GM20000 (cell line): Measurements from ENCODE around the gene FGF12.
A peak's percentile ranks its signal among the peaks of the same experiment; 100 is the strongest.

Experiments used
- DNase-seq: peaks from one replicate; pipeline ENCODE4 v3.0.0; 2012; ENCODE audit warnings: low spot score
- TF ChIP-seq, protein P1 (sequence below): IDR thresholded peaks from 2 replicates; pipeline ENCODE4 v1.5.1; 2012; ENCODE audit warnings: mild to moderate bottlenecking, control low read depth; ENCODE audit errors: extremely low read depth, missing control alignments

Gene FGF12

DNA sequence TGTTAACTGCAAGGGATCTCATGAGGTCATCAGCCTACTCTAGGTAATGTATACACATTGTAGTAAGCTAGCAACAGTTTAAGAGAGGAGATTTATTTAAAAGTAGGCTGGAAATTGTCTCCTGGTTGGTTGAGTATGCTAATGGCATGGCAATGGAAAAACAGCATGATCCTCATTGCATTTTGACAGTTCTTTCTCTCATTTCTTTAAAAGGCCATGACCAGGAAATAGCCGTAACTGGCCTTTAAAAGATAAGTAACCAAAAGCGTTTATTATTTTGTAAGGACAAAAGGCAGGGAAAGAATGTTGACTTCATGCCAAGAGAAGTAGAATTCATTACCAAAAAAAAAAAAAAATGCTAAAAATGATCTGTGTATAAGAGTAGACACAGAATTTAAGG, 310.3 kb downstream of the FGF12 start:
- no peak for DNase-seq
- TF ChIP-seq, protein P1, sequence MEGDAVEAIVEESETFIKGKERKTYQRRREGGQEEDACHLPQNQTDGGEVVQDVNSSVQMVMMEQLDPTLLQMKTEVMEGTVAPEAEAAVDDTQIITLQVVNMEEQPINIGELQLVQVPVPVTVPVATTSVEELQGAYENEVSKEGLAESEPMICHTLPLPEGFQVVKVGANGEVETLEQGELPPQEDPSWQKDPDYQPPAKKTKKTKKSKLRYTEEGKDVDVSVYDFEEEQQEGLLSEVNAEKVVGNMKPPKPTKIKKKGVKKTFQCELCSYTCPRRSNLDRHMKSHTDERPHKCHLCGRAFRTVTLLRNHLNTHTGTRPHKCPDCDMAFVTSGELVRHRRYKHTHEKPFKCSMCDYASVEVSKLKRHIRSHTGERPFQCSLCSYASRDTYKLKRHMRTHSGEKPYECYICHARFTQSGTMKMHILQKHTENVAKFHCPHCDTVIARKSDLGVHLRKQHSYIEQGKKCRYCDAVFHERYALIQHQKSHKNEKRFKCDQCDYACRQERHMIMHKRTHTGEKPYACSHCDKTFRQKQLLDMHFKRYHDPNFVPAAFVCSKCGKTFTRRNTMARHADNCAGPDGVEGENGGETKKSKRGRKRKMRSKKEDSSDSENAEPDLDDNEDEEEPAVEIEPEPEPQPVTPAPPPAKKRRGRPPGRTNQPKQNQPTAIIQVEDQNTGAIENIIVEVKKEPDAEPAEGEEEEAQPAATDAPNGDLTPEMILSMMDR, result no peak

DNA sequence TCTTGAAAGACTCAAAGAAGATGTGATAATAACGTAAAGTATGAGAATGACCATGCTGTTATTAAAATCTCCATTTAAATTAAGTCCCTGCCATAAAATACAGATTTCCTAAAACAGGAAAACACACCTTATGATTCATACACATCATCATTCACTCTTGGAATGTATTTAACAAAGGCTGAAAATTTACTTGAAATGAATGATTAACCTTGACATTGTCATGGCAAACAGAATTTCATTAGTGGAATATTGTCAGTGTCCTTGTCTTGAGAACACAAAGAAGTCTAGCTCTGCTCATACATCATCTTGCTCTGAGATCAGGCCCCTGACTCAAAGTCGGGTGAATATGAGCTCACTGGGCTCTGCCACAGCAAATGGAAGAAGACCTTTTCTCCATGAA, 313.9 kb downstream of the FGF12 start:
- DNase-seq, result no peak
- TF ChIP-seq, protein P1, result no peak

DNA sequence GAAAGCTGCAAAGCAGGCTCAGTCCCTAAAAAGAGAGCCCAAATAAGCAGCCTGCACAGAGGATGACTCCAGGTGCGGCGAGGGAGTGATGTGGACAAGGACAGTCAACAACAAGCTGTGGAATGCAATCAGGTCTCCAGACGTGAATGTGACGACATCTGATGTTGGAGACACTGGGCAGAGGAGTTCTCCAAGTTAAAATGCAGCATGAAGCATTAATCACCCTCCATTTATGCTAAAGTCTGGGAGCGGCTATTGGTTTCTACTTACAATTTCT, 316.7 kb downstream of the FGF12 start:
- TF ChIP-seq, protein P1, result no peak
- no peak for DNase-seq

DNA sequence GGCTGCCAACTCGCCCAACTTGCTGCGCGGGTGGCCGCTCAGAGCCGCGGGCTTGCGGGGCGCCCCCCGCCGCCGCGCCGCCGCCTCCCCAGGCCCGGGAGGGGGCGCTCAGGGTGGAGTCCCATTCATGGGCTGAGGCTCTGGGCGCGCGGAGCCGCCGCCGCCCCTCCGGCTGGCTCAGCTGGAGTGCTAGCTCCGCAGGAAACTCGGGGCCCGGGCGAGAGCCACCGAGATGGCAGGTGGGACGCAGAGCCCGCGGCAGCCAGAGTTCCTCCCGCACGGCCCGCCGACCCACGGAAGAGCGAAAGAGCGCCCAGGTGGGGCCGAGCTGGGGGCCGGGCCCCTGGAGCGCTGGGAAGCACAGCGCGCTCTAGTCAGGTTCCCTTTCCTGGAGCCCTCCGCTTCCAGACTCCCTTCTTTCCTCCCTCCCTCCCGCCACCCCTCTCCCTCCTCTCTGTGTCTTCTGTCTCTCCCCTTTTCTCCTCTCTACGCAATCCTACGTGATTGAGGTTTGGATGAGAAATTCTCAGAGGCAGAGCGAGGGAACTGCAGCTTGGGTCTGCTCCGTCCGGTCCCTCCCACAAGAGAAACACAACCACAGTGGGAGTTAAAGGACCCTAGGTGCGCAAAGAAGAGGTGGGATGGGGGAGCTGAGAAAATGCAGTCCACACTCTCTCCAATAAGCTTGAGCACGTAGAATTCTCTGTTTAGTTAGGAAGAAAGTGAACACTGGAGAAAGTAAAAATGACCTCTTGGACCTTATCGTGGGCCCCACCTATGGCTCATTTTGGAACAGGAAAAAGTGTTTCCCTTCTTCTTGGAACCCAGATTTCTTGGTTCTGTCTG, 317.3 kb downstream of the FGF12 start:
- peak; percentile 25 for DNase-seq

DNA sequence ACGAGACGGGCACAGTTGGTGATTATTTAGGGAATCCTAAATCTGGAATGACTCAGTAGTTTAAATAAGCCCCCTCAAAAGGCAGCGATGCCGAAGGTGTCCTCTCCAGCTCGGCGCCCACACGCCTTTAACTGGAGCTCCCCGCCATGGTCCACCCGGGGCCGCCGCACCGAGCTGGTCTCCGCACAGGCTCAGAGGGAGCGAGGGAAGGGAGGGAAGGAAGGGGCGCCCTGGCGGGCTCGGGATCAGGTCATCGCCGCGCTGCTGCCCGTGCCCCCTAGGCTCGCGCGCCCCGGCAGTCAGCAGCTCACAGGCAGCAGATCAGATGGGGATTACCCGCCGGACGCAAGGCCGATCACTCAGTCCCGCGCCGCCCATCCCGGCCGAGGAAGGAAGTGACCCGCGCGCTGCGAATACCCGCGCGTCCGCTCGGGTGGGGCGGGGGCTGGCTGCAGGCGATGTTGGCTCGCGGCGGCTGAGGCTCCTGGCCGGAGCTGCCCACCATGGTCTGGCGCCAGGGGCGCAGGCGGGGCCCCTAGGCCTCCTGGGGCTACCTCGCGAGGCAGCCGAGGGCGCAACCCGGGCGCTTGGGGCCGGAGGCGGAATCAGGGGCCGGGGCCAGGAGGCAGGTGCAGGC, 318.0 kb downstream of the FGF12 start:
- peak; percentile 64 for DNase-seq
- TF ChIP-seq, protein P1, result no peak

More for the DNA sequence above, 317.3 kb downstream of the FGF12 start:
- TF ChIP-seq, protein P1, result no peak

DNA sequence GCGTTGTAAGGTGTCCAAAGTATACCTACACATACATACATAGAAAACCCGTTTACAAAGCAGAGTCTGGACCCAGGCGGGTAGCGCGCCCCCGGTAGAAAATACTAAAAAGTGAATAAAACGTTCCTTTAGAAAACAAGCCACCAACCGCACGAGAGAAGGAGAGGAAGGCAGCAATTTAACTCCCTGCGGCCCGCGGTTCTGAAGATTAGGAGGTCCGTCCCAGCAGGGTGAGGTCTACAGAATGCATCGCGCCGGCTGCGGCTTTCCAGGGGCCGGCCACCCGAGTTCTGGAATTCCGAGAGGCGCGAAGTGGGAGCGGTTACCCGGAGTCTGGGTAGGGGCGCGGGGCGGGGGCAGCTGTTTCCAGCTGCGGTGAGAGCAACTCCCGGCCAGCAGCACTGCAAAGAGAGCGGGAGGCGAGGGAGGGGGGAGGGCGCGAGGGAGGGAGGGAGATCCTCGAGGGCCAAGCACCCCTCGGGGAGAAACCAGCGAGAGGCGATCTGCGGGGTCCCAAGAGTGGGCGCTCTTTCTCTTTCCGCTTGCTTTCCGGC, 318.6 kb downstream of the FGF12 start:
- TF ChIP-seq, protein P1, result no peak
- DNase-seq, result peak; percentile 17

DNA sequence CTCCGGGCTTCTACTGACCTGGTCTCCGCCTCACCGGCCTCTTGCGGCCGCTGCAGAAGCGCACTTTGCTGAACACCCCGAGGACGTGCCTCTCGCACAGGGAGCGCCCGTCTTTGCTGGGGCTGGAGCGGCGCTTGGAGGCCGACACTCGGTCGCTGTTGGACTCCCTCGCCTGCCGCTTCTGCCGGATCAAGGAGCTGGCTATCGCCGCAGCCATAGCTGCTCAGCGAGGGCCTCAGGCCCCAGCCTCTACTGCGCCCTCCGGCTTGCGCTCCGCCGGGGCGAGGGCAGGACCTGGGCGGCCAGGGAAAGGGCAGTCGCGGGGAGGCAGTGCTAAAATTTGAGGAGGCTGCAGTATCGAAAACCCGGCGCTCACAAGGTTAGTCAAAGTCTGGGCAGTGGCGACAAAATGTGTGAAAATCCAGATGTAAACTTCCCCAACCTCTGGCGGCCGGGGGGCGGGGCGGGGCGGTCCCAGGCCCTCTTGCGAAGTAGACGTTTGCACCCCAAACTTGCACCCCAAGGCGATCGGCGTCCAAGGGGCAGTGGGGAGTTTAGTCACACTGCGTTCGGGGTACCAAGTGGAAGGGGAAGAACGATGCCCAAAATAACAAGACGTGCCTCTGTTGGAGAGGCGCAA, 319.2 kb downstream of the FGF12 start:
- TF ChIP-seq, protein P1, result no peak
- peak; percentile 16 for DNase-seq
